Activated naive CD4-positive, alpha-beta T cell treated with anti-CD3 and anti-CD28 coated beads, Interleukin-2, amount 10 ng/mL, durations not matched to agents 5 hours and 36 hours (primary cell): ENCODE results near the gene HIPK3. TPM values are rescaled to one million over a fixed set of nuclear protein-coding genes. Genes with fewer than 3 reads are reported as not detected.

Source experiments
- total RNA-seq, 2 experiments: library from RNA; stranded (reverse); gene quantifications; one replicate each; pipeline ENCODE4 v1.2.3, GENCODE V29; 2021

The HIPK3 gene
- 10 to 100 TPM; 43.0 to 44.3 TPM for total RNA-seq

GRCh38 chr11:33257160-33257896 lies at the start of gene HIPK3:
TSS of gene HIPK3 (plus strand) at chr11:33257381.

GRCh38 chr11:33375688-33376311 lies 118.6 kb downstream of the HIPK3 start, which contains the start of gene KIAA1549L:
TSS of gene KIAA1549L (plus strand) at chr11:33376108.

Other genes starting within 250 kb of the HIPK3 start
- gene DEPDC7, start 241.5 kb upstream of the HIPK3 start, total RNA-seq: under 1 TPM; 0.31 to 0.43 TPM
- 10 to 100 TPM; 11.9 to 12.9 TPM for gene TCP11L1, start 217.8 kb upstream of the HIPK3 start, total RNA-seq
- 10 to 100 TPM; 26.4 to 26.6 TPM for gene CSTF3, start 95.9 kb upstream of the HIPK3 start, total RNA-seq
- gene KIAA1549L, start 118.7 kb downstream of the HIPK3 start, total RNA-seq: not detected